Caco-2 (cell line): ENCODE results near the gene CX3CL1. TPM values are rescaled to one million over a fixed set of nuclear protein-coding genes. Genes with fewer than 3 reads are reported as not detected.

ENCODE experiments used
- BruUV-seq: library from RNA; stranded (reverse); fragments of 400-500 nt; replicated peaks from 2 replicates; lab custom pipeline; 2021; lab: Mats Ljungman, UMichigan
- CTCF ChIA-PET: fragments of 300-600 bp; sonication (Branson Sonifier 250); formaldehyde crosslinking; loops from one replicate; lab custom pipeline; 2022; ENCODE audit warnings: antibody characterized with exemption; lab: Charles Lee
- POLR2A ChIA-PET: fragments of 300-600 bp; sonication (Branson Sonifier 250); formaldehyde crosslinking; loops from one replicate; lab custom pipeline; 2022; ENCODE audit warnings: antibody characterized with exemption; lab: Charles Lee
- DNase-seq, 2 experiments: peaks; one replicate each; pipeline versions ENCODE4 v3.0.0 to v3.0.0-alpha.2; 2020 to 2022
- H3K27me3 ChIP-seq: replicated peaks from 2 replicates; pipeline ENCODE4 v1.6.0; 2011; ENCODE audit warnings: low read length; ENCODE audit not compliant: control insufficient read depth, insufficient read depth
- H3K36me3 ChIP-seq: 2 replicates; pipeline ENCODE4 v1.5.1; 2011; ENCODE audit warnings: low read length; ENCODE audit not compliant: control insufficient read depth, insufficient read depth
- H3K4me1 ChIP-seq: fragments of 250-450 bp; sonication (Bioruptor Pico); 2 replicates; pipeline ENCODE4 v1.5.1; 2020; ENCODE audit warnings: mild to moderate bottlenecking
- H3K4me3 ChIP-seq: 2 replicates; pipeline ENCODE4 v1.5.1; 2011; ENCODE audit warnings: low read depth, mild to moderate bottlenecking, control low read depth, low read length
- H3K9me3 ChIP-seq: fragments of 250-450 bp; sonication (Bioruptor Pico); 2 replicates; pipeline ENCODE4 v1.5.1; 2020; ENCODE audit warnings: mild to moderate bottlenecking, moderate library complexity
- H3K27ac Mint-ChIP-seq: one replicate; pipeline ENCODE4 v1.8.0; 2022; ENCODE audit warnings: mixed read lengths; ENCODE audit not compliant: unreplicated experiment
- H3K27me3 Mint-ChIP-seq: one replicate; pipeline ENCODE4 v1.8.0; 2022; ENCODE audit warnings: mixed read lengths; ENCODE audit not compliant: insufficient read depth, unreplicated experiment
- H3K36me3 Mint-ChIP-seq: one replicate; pipeline ENCODE4 v1.8.0; 2022; ENCODE audit warnings: mild to moderate bottlenecking, mixed read lengths; ENCODE audit not compliant: insufficient read depth, unreplicated experiment
- H3K4me1 Mint-ChIP-seq: one replicate; pipeline ENCODE4 v1.8.0; 2022; ENCODE audit warnings: low read depth, mixed read lengths; ENCODE audit not compliant: unreplicated experiment
- H3K4me3 Mint-ChIP-seq: one replicate; pipeline ENCODE4 v1.8.0; 2022; ENCODE audit warnings: mild to moderate bottlenecking, moderate library complexity, mixed read lengths; ENCODE audit not compliant: unreplicated experiment
- H3K9me3 Mint-ChIP-seq: one replicate; pipeline ENCODE4 v1.8.0; 2022; ENCODE audit warnings: mixed read lengths; ENCODE audit not compliant: unreplicated experiment
- CTCF ChIP-seq, 2 experiments: fragments of 200-600 bp in 1 of 2; IDR thresholded peaks; 1 replicate in 1 of 2; 2 replicates in 1 of 2; pipeline versions ENCODE4 v1.5.1 to v1.8.0; 2011 to 2022; ENCODE audit warnings: antibody characterized with exemption in 1 of 2, control low read depth in 1 of 2, inconsistent platforms in 1 of 2, low read depth in 1 of 2, low read length in 1 of 2, mild to moderate bottlenecking in 1 of 2, moderate library complexity in 1 of 2; ENCODE audit not compliant: insufficient read depth in 1 of 2, severe bottlenecking in 1 of 2, unreplicated experiment in 1 of 2
- intact Hi-C: fragments of 100-400 bp; cut with micrococcal nuclease; formaldehyde crosslinking; loops from one replicate; pipeline ENCODE4 v1.10.0; 2022; ENCODE audit not compliant: unreplicated experiment
- total RNA-seq: library from RNA; stranded (reverse); gene quantifications from 2 replicates; pipeline ENCODE4 v1.2.3, GENCODE V29; 2022

Gene CX3CL1
- total RNA-seq, 1 experiment from 2014 or later = not detected

- Histone ChIP-seq H3K27me3 (no peaks in the 10 kb centered on the region), H3K36me3 (no peaks in the 10 kb centered on the region), H3K4me3 (no peak overlapping the region), H3K4me1 (peaks cover 15% of the 10 kb centered on the region), H3K9me3 (no peaks in the 10 kb centered on the region)
- Mint-ChIP-seq H3K27ac (no peak overlapping the region), H3K4me1 (peaks cover 23% of the 10 kb centered on the region), H3K4me3 (no peak overlapping the region), H3K36me3 (no peaks in the 10 kb centered on the region), H3K9me3 (no peaks in the 10 kb centered on the region), H3K27me3 (no peaks in the 10 kb centered on the region)
- BruUV-seq = no TSS peak
- no peak for DNase-seq
- POLR2A ChIA-PET = no interaction called here
- intact Hi-C loops = no loop called here
- CTCF ChIA-PET = no interaction called here
- no peak for TF ChIP-seq CTCF (IDR thresholded peaks at IDR 0.05; ENCODE audit: insufficient read depth in 1 of 2, low read depth in 1 of 2, low read length in 1 of 2, severe bottlenecking in 1 of 2, unreplicated experiment in 1 of 2)
These were observed 16.8 kb downstream of the CX3CL1 start for GRCh38 chr16:57389087-57389468.

- intact Hi-C loops = no loop called here
- TF ChIP-seq CTCF (IDR thresholded peaks at IDR 0.05; ENCODE audit: insufficient read depth in 1 of 2, low read depth in 1 of 2, low read length in 1 of 2, severe bottlenecking in 1 of 2, unreplicated experiment in 1 of 2) = no peak
- Histone ChIP-seq H3K27me3 (no peaks in the 10 kb centered on the region), H3K4me3 (no peak overlapping the region), H3K4me1 (0 out of 2 replicates have a peak, but pooled peaks cover 9% of the 10 kb centered on the region), H3K36me3 (no peaks in the 10 kb centered on the region), H3K9me3 (peaks cover 7% of the 10 kb centered on the region; the same call in 1 of the 2 replicates)
- Mint-ChIP-seq H3K27me3 (no peaks in the 10 kb centered on the region), H3K4me1 (peaks cover 17% of the 10 kb centered on the region), H3K27ac (no peak overlapping the region), H3K4me3 (no peak overlapping the region), H3K9me3 (no peaks in the 10 kb centered on the region), H3K36me3 (no peaks in the 10 kb centered on the region)
- POLR2A ChIA-PET = no interaction called here
- BruUV-seq = no TSS peak
- DNase-seq = no peak
- CTCF ChIA-PET = no interaction called here
These were observed 18.5 kb downstream of the CX3CL1 start for GRCh38 chr16:57390636-57391295.

GRCh38 chr16:57391300-57391699, 19.0 kb downstream of the CX3CL1 start:
- no TSS peak for BruUV-seq
- H3K36me3 Mint-ChIP-seq = no peaks in the 10 kb centered on the region
- no peaks in the 10 kb centered on the region for H3K9me3 Mint-ChIP-seq
- no peak overlapping the region for H3K4me3 ChIP-seq
- 0 out of 2 replicates have a peak, but pooled peaks cover 9% of the 10 kb centered on the region for H3K4me1 ChIP-seq
- H3K36me3 ChIP-seq = no peaks in the 10 kb centered on the region
- intact Hi-C loops = no loop called here
- CTCF ChIA-PET = no interaction called here
- DNase-seq = no peak
- no peak overlapping the region for H3K27ac Mint-ChIP-seq
- no peak for TF ChIP-seq CTCF (IDR thresholded peaks at IDR 0.05; ENCODE audit: insufficient read depth in 1 of 2, low read depth in 1 of 2, low read length in 1 of 2, severe bottlenecking in 1 of 2, unreplicated experiment in 1 of 2)
- H3K4me1 Mint-ChIP-seq = peaks cover 17% of the 10 kb centered on the region
- H3K4me3 Mint-ChIP-seq = no peak overlapping the region
- POLR2A ChIA-PET = no interaction called here
- H3K27me3 ChIP-seq = no peaks in the 10 kb centered on the region
- peaks cover 7% of the 10 kb centered on the region; the same call in 1 of the 2 replicates for H3K9me3 ChIP-seq
- no peaks in the 10 kb centered on the region for H3K27me3 Mint-ChIP-seq
